Adrenal gland (tissue), 12 donors: ENCODE measurements around the gene OLFM1. TPM values are rescaled to one million over a fixed set of nuclear protein-coding genes. Genes with fewer than 3 reads are reported as not detected.

Experiments used
- DNase-seq, 7 donors: peaks; one replicate each; pipeline ENCODE4 v3.0.0-alpha.2; 2019 to 2020
- H3K27ac ChIP-seq, 5 donors: fragments of 200-600 bp; sonication (generic) in 4 of 5; 1 replicate in 3 of 5; 2 replicates in 2 of 5; pipeline versions ENCODE4 v1.5.1 to v1.8.0; 2016 to 2020; ENCODE audit warnings: mild to moderate bottlenecking in 1 of 5
- H3K27me3 ChIP-seq: fragments of 200-600 bp; 2 replicates; pipeline ENCODE4 v1.8.0; 2021
- H3K36me3 ChIP-seq, 2 donors: fragments of 200-600 bp; replicated peaks in 1 of 2; 1 replicate in 1 of 2; 2 replicates in 1 of 2; pipeline versions ENCODE4 v1.5.1 to v1.8.0; 2018 to 2022
- H3K4me1 ChIP-seq, 2 donors: fragments of 200-600 bp; replicated peaks in 1 of 2; 1 replicate in 1 of 2; 2 replicates in 1 of 2; pipeline versions ENCODE4 v1.5.1 to v1.8.0; 2018 to 2021
- H3K4me3 ChIP-seq, 4 donors: fragments of 200-600 bp; sonication (generic) in 3 of 4; one replicate each; pipeline ENCODE4 v1.5.1; 2016 to 2018
- H3K9me3 ChIP-seq, 3 donors: fragments of 200-600 bp; sonication (generic) in 1 of 3; replicated peaks in 1 of 3; 1 replicate in 2 of 3; 2 replicates in 1 of 3; pipeline versions ENCODE4 v1.5.1 to v1.8.0; 2016 to 2021
- CTCF ChIP-seq, 6 experiments: fragments of 450-650 bp in 4 of 6; fragments of 200-600 bp in 2 of 6; sonication (generic) in 1 of 6; IDR thresholded peaks; 1 replicate in 5 of 6; 2 replicates in 1 of 6; pipeline versions ENCODE4 v1.5.1 to v1.8.0; 2016 to 2021; ENCODE audit warnings: antibody characterized with exemption in 6 of 6, mild to moderate bottlenecking in 2 of 6, moderate library complexity in 1 of 6
- POLR2A ChIP-seq, 2 donors: fragments of 450-650 bp; IDR thresholded peaks; one replicate each; pipeline ENCODE4 v1.6.1; 2017; ENCODE audit warnings: antibody characterized with exemption in 2 of 2, mild to moderate bottlenecking in 2 of 2, moderate library complexity in 1 of 2
- WGBS, 4 donors: extraction: QIAGEN DNeasy Blood & Tissue Kit in 2 of 4; methylation state at CpG; one replicate each; pipeline versions ENCODE4 v1.1.5 to v1.1.7; 2013 to 2017; 5-methylcytosine and 5-hydroxymethylcytosine counted together
- intact Hi-C, 2 donors: fragments of 100-400 bp; cut with DNase I; formaldehyde crosslinking; loops; one replicate each; pipeline versions ENCODE4 v1.14.1 to v1.15.0; 2022 to 2023
- polyA plus RNA-seq, 3 donors: library from polyadenylated mRNA; stranded (reverse); fragments of 200-250 nt in 2 of 3; fragments of 350-450 nt in 1 of 3; fragmentation: Illumina TruSeq in 1 of 3; extraction: RNeasy Lipid Tissue Mini Kit (QIAGEN cat#74804) in 1 of 3; gene quantifications; one replicate each; pipeline ENCODE4 v1.2.3, GENCODE V29; 2013 to 2014
- total RNA-seq, 9 donors: library from RNA; depleted of rRNA in 4 of 9; stranded (reverse); fragments of >200 nt in 4 of 9; fragments of 120-200 nt in 1 of 9; fragmentation: NEBNext Ultra II Directional in 1 of 9; extraction: Animal tissue kit (Norgen Biotek cat#: 25700) in 1 of 9; gene quantifications; one replicate each; pipeline versions ENCODE4 v1.1.0 to v1.2.4, GENCODE V29; 2013 to 2023
- donor health status: healthy with polysubstance abuse.
- donor health status: Bipolar disorder and iron deficiency.
- donor health status: DM: yes; HTN: yes; CAD: no.
- donor health status: DM: no; HTN: no; CAD: no.
- donor health status: DM: no; HTN: no; CAD: no.
- donor health status: DM: yes; HTN: yes; CAD: no.

The OLFM1 gene
- total and polyA plus RNA-seq, 12 donors, result 2.5 to 48.0 (median 28.0) TPM

- DNase-seq, result no peak
- H3K27ac ChIP-seq, result no peak overlapping the region
- no peaks in the 10 kb centered on the region for H3K9me3 ChIP-seq
- no peaks in the 10 kb centered on the region for H3K36me3 ChIP-seq
- H3K27me3 ChIP-seq, result no peaks in the 10 kb centered on the region
- no peak overlapping the region for H3K4me3 ChIP-seq
- no peaks in the 10 kb centered on the region for H3K4me1 ChIP-seq
- intact Hi-C loops, result no loop called here
- WGBS, 4 donors, result 66 to 87% (median 83%) methylated on average over 6 to 7 of the region's 7 CpGs
- no peak for TF ChIP-seq CTCF (IDR thresholded peaks at IDR 0.05)
- no peak for TF ChIP-seq POLR2A (IDR thresholded peaks at IDR 0.05)
Observed at GRCh38 chr9:135123773-135124134, 36.3 kb downstream of the OLFM1 start.

GRCh38 chr9:135126451-135127187 is 39.2 kb downstream of the OLFM1 start:
- 62 to 78% (median 68%) methylated on average over 23 to 34 of the region's 34 CpGs for WGBS, 4 donors
- H3K4me1 ChIP-seq, result no peaks in the 10 kb centered on the region
- TF ChIP-seq POLR2A (IDR thresholded peaks at IDR 0.05), result no peak
- no peak for TF ChIP-seq CTCF (IDR thresholded peaks at IDR 0.05)
- intact Hi-C loops, result no loop called here
- no peaks in the 10 kb centered on the region for H3K9me3 ChIP-seq
- no peak overlapping the region for H3K27ac ChIP-seq
- no peaks in the 10 kb centered on the region for H3K27me3 ChIP-seq
- H3K4me3 ChIP-seq, result no peak overlapping the region
- no peaks in the 10 kb centered on the region for H3K36me3 ChIP-seq
- DNase-seq, result peak; percentile 72 to 90 (median 87)

DNA sequence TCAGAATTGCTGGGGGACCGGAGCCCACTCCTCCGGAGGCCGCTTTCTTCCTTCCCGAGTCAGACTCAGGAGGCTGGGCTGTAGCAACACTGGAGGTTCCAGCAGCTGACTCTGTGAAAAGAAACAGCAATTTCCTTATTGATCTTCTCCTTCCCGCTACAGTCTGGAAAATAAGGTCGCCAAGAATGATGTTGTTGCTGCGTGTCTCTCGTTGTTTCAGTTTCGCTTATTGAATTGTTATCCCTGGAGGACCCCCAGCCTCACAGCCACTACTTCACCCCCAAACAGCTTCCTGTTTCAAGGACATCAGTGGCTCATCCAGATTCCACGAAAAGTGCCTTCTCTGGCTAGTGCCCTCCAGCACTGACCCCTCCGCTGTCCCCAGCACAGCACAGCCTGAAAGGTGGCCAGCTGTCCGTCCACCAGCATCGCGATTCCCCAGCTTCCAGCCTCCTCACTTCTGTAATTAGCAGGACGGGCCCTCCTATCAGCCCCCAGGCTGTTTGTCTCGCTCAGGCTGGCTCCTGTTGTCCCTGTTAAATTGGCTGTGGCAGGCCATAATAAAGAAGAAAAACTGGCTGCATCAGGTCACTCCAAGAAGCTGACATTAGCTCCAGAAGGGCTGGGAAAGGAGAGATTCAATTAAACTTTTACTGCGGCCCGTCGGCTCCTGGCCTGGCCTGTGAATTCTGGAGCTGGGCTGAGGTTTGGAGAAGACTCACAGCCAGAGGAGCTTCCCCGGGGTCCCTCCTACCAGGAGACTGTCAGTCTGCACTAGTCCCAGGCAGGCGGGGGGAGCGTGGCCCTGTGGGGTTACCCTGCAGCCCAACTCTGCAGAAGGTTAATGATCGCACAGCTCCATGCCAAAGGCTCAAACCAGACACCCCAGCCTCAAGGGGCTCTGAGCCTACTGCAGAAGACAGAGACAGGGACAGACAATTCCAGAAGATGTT is 40.5 kb downstream of the OLFM1 start:
- TF ChIP-seq CTCF (IDR thresholded peaks at IDR 0.05) (no peak), POLR2A (IDR thresholded peaks at IDR 0.05) (no peak)
- Histone ChIP-seq H3K27ac (no peak overlapping the region), H3K4me1 (no peaks in the 10 kb centered on the region), H3K4me3 (no peak overlapping the region), H3K9me3 (no peaks in the 10 kb centered on the region), H3K36me3 (no peaks in the 10 kb centered on the region), H3K27me3 (no peaks in the 10 kb centered on the region)
- no peak for DNase-seq
- intact Hi-C loops, result no loop called here
- 63 to 69% (median 68%) methylated on average over 22 to 23 of the region's 23 CpGs for WGBS, 4 donors

DNA sequence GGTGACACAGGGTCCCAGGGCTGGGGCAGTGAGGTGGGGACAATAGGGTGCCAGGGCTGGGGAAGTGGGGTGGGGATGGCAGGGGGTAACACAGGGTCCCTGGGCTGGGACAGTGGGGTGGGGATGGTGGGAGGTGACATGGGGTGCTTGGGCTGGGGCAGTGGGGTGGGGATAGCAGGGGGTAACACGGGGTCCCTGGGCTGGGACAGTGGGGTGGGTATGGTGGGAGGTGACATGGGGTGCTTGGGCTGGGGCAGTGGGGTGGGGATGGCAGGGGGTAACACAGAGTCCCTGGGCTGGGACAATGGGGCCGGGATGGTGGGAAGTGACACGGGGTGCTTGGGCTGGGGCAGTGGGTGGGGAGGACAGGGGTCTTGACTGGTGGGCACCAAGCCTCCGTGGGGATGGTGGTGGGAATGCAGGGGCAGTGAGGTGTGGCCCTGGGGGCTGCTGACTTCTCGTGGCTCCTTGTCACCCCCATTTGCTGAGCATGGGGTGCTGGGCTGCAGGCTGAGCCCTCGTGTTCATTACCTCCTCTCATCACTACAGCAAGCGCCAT is 41.7 kb downstream of the OLFM1 start:
- WGBS, 4 donors, result 80 to 85% (median 80%) methylated on average over 4 to 7 of the region's 7 CpGs
- intact Hi-C loops, result no loop called here
- no peaks in the 10 kb centered on the region for H3K36me3 ChIP-seq
- H3K4me1 ChIP-seq, result no peaks in the 10 kb centered on the region
- no peak overlapping the region for H3K4me3 ChIP-seq
- no peaks in the 10 kb centered on the region for H3K27me3 ChIP-seq
- no peak overlapping the region for H3K27ac ChIP-seq
- no peak for TF ChIP-seq POLR2A (IDR thresholded peaks at IDR 0.05)
- no peak for TF ChIP-seq CTCF (IDR thresholded peaks at IDR 0.05)
- no peaks in the 10 kb centered on the region for H3K9me3 ChIP-seq
- no peak for DNase-seq
